Measurements from ENCODE around the gene SUMF1. TPM values are rescaled to one million over a fixed set of nuclear protein-coding genes. Genes with fewer than 3 reads are reported as not detected.

SUMF1 gene
- total and polyA plus RNA-seq, 5 donors from 2014 or later = 10.5 to 28.0 (median 23.1) TPM

GRCh38 chr3:4417449-4417848 lies 49.6 kb downstream of the SUMF1 start:
- no peaks in the 10 kb centered on the region for H3K9me3 ChIP-seq (ENCODE audit: control insufficient read depth in 2 of 2, low read length in 2 of 2)
- no peaks in the 10 kb centered on the region for H3K27me3 ChIP-seq (ENCODE audit: control insufficient read depth, insufficient read depth, low read length)
- Mint-ChIP-seq H3K27me3 (no peaks in the 10 kb centered on the region), H3K4me3 (no peak overlapping the region), H3K36me3 (peaks cover 28% of the 10 kb centered on the region), H3K27ac (no peak overlapping the region), H3K4me1 (no peaks in the 10 kb centered on the region), H3K9me3 (no peaks in the 10 kb centered on the region)
- no peaks in the 10 kb centered on the region for H3K4me1 ChIP-seq (ENCODE audit: control insufficient read depth, insufficient read depth, low read length, poor library complexity, severe bottlenecking)
- ATAC-seq (ENCODE audit: low read depth in 2 of 2) = no peak
- no peak for DNase-seq
- H3K36me3 ChIP-seq (ENCODE audit: control insufficient read depth, insufficient read depth, low read length) = peaks cover 36% of the 10 kb centered on the region
- H3K4me3 ChIP-seq (ENCODE audit: low read depth, low read length) = no peak overlapping the region
- H3K27ac ChIP-seq (ENCODE audit: insufficient read depth, low read length, poor library complexity, severe bottlenecking) = no peak overlapping the region

GRCh38 chr3:4416961-4417360 lies 50.1 kb downstream of the SUMF1 start:
- Mint-ChIP-seq H3K9me3 (no peaks in the 10 kb centered on the region), H3K4me3 (no peak overlapping the region), H3K27ac (no peak overlapping the region), H3K4me1 (no peaks in the 10 kb centered on the region), H3K36me3 (peaks cover 33% of the 10 kb centered on the region), H3K27me3 (no peaks in the 10 kb centered on the region)
- H3K9me3 ChIP-seq (ENCODE audit: control insufficient read depth in 2 of 2, low read length in 2 of 2) = no peaks in the 10 kb centered on the region
- H3K4me1 ChIP-seq (ENCODE audit: control insufficient read depth, insufficient read depth, low read length, poor library complexity, severe bottlenecking) = no peaks in the 10 kb centered on the region
- H3K4me3 ChIP-seq (ENCODE audit: low read depth, low read length) = no peak overlapping the region
- ATAC-seq (ENCODE audit: low read depth in 2 of 2) = no peak
- no peaks in the 10 kb centered on the region for H3K27me3 ChIP-seq (ENCODE audit: control insufficient read depth, insufficient read depth, low read length)
- DNase-seq = no peak
- H3K27ac ChIP-seq (ENCODE audit: insufficient read depth, low read length, poor library complexity, severe bottlenecking) = no peak overlapping the region
- peaks cover 36% of the 10 kb centered on the region for H3K36me3 ChIP-seq (ENCODE audit: control insufficient read depth, insufficient read depth, low read length)

GRCh38 chr3:4416427-4416945 lies 50.6 kb downstream of the SUMF1 start:
- H3K27me3 ChIP-seq (ENCODE audit: control insufficient read depth, insufficient read depth, low read length) = no peaks in the 10 kb centered on the region
- Mint-ChIP-seq H3K4me3 (no peak overlapping the region), H3K27me3 (no peaks in the 10 kb centered on the region), H3K4me1 (no peaks in the 10 kb centered on the region), H3K36me3 (peaks cover 35% of the 10 kb centered on the region), H3K9me3 (no peaks in the 10 kb centered on the region), H3K27ac (no peak overlapping the region)
- no peaks in the 10 kb centered on the region for H3K9me3 ChIP-seq (ENCODE audit: control insufficient read depth in 2 of 2, low read length in 2 of 2)
- ATAC-seq (ENCODE audit: low read depth in 2 of 2) (no peak), DNase-seq (no peak)
- H3K4me1 ChIP-seq (ENCODE audit: control insufficient read depth, insufficient read depth, low read length, poor library complexity, severe bottlenecking) = no peaks in the 10 kb centered on the region
- H3K36me3 ChIP-seq (ENCODE audit: control insufficient read depth, insufficient read depth, low read length) = peaks cover 36% of the 10 kb centered on the region
- H3K4me3 ChIP-seq (ENCODE audit: low read depth, low read length) = no peak overlapping the region
- no peak overlapping the region for H3K27ac ChIP-seq (ENCODE audit: insufficient read depth, low read length, poor library complexity, severe bottlenecking)

DNA sequence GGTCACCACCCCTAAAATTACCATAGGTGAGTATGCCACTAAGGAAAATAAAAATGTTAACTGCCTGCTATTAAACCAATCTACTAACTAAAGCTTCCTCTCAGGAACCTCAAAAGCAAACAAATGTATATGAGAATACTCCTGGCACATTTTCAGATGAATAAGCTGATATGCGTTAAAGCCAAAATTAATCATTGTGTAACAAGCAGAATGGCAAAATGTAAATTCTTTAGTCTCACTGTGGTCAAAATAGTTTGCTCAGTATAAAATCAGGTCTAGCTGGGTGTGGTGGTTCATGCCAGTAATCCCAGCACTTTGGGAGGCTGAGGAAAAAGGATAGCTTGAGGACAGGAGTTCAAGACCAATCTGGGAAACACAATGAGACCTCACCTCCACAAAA lies 53.6 kb downstream of the SUMF1 start:
- Histone ChIP-seq H3K4me1 (ENCODE audit: control insufficient read depth, insufficient read depth, low read length, poor library complexity, severe bottlenecking) (peaks cover 13% of the 10 kb centered on the region), H3K27me3 (ENCODE audit: control insufficient read depth, insufficient read depth, low read length) (no peaks in the 10 kb centered on the region), H3K4me3 (ENCODE audit: low read depth, low read length) (no peak overlapping the region), H3K36me3 (ENCODE audit: control insufficient read depth, insufficient read depth, low read length) (peaks cover 35% of the 10 kb centered on the region), H3K9me3 (ENCODE audit: control insufficient read depth in 2 of 2, low read length in 2 of 2) (no peaks in the 10 kb centered on the region), H3K27ac (ENCODE audit: insufficient read depth, low read length, poor library complexity, severe bottlenecking) (no peak overlapping the region)
- no peak for DNase-seq
- H3K36me3 Mint-ChIP-seq = peaks cover 51% of the 10 kb centered on the region
- ATAC-seq (ENCODE audit: low read depth in 2 of 2) = no peak
- H3K27me3 Mint-ChIP-seq = no peaks in the 10 kb centered on the region
- no peak overlapping the region for H3K27ac Mint-ChIP-seq
- peaks cover 10 to 16% (median 12%) of the 10 kb centered on the region in 4 donors for H3K4me1 Mint-ChIP-seq
- no peaks in the 10 kb centered on the region for H3K9me3 Mint-ChIP-seq
- no peak overlapping the region for H3K4me3 Mint-ChIP-seq

DNA sequence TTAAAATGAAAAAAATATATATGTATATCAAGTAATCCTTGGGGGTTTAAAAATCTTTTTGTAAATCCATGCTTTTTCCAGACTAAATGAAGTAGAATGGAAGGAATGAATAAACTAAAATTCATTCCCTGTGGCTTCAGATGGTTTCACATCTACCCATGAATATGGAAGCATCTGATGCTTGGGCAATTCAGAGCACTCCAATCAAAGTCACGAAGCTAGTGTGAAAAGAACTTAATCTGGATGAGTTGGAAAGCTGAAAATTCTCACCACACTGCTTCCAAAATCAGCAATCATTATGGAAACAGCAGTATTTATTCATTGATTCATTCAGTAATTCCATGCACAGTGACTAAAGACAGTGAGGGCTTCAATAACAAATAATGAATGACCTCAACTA lies 55.2 kb downstream of the SUMF1 start:
- Histone ChIP-seq H3K4me3 (ENCODE audit: low read depth, low read length) (no peak overlapping the region), H3K9me3 (ENCODE audit: control insufficient read depth in 2 of 2, low read length in 2 of 2) (no peaks in the 10 kb centered on the region), H3K27ac (ENCODE audit: insufficient read depth, low read length, poor library complexity, severe bottlenecking) (no peak overlapping the region), H3K36me3 (ENCODE audit: control insufficient read depth, insufficient read depth, low read length) (peaks cover 27% of the 10 kb centered on the region), H3K27me3 (ENCODE audit: control insufficient read depth, insufficient read depth, low read length) (no peaks in the 10 kb centered on the region), H3K4me1 (ENCODE audit: control insufficient read depth, insufficient read depth, low read length, poor library complexity, severe bottlenecking) (peaks cover 13% of the 10 kb centered on the region)
- peaks cover 55% of the 10 kb centered on the region for H3K36me3 Mint-ChIP-seq
- H3K4me3 Mint-ChIP-seq = no peak overlapping the region
- peaks cover 15 to 30% (median 25%) of the 10 kb centered on the region in 4 donors for H3K4me1 Mint-ChIP-seq
- H3K27ac Mint-ChIP-seq = no peak overlapping the region
- DNase-seq (no peak), ATAC-seq (ENCODE audit: low read depth in 2 of 2) (no peak)
- H3K9me3 Mint-ChIP-seq = no peaks in the 10 kb centered on the region
- no peaks in the 10 kb centered on the region for H3K27me3 Mint-ChIP-seq

- H3K36me3 Mint-ChIP-seq = peaks cover 52% of the 10 kb centered on the region
- H3K9me3 ChIP-seq (ENCODE audit: control insufficient read depth in 2 of 2, low read length in 2 of 2) = no peaks in the 10 kb centered on the region
- H3K4me3 ChIP-seq (ENCODE audit: low read depth, low read length) = no peak overlapping the region
- H3K4me3 Mint-ChIP-seq = no peak overlapping the region
- H3K27ac Mint-ChIP-seq = no peak overlapping the region
- no peak overlapping the region for H3K27ac ChIP-seq (ENCODE audit: insufficient read depth, low read length, poor library complexity, severe bottlenecking)
- no peaks in the 10 kb centered on the region for H3K9me3 Mint-ChIP-seq
- peaks cover 17 to 36% (median 30%) of the 10 kb centered on the region in 4 donors for H3K4me1 Mint-ChIP-seq
- peaks cover 18% of the 10 kb centered on the region for H3K4me1 ChIP-seq (ENCODE audit: control insufficient read depth, insufficient read depth, low read length, poor library complexity, severe bottlenecking)
- ATAC-seq (ENCODE audit: low read depth in 2 of 2) = no peak
- no peaks in the 10 kb centered on the region for H3K27me3 ChIP-seq (ENCODE audit: control insufficient read depth, insufficient read depth, low read length)
- H3K27me3 Mint-ChIP-seq = no peaks in the 10 kb centered on the region
- no peak for DNase-seq
- peaks cover 21% of the 10 kb centered on the region for H3K36me3 ChIP-seq (ENCODE audit: control insufficient read depth, insufficient read depth, low read length)
These were observed 55.8 kb downstream of the SUMF1 start for GRCh38 chr3:4411236-4411635.

DNA sequence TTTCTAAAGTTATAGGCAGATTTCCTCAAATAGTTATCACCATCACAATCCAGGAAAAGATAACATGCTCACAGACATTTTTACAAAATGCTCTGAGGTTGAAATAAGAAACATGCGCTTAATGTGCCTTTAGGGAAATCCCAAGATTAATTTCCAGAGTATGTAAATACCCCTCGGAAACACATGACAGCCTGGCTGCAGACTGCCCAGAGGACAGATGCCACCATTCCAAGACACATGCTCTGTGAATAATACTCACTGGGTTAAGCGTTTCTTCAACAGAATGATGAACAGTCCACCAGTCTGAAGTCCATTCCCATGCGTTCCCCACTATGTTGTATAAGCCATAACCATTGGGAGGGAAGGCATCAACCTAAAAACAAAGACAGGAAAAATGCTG lies 56.5 kb downstream of the SUMF1 start:
- H3K4me1 ChIP-seq (ENCODE audit: control insufficient read depth, insufficient read depth, low read length, poor library complexity, severe bottlenecking) = peaks cover 19% of the 10 kb centered on the region
- ATAC-seq (ENCODE audit: low read depth in 2 of 2) = no peak
- no peaks in the 10 kb centered on the region for H3K27me3 ChIP-seq (ENCODE audit: control insufficient read depth, insufficient read depth, low read length)
- Mint-ChIP-seq H3K9me3 (no peaks in the 10 kb centered on the region), H3K27ac (no peak overlapping the region), H3K4me3 (no peak overlapping the region), H3K36me3 (peaks cover 53% of the 10 kb centered on the region), H3K27me3 (no peaks in the 10 kb centered on the region), H3K4me1 (peaks cover 19 to 36% (median 30%) of the 10 kb centered on the region in 4 donors)
- peaks cover 20% of the 10 kb centered on the region for H3K36me3 ChIP-seq (ENCODE audit: control insufficient read depth, insufficient read depth, low read length)
- H3K4me3 ChIP-seq (ENCODE audit: low read depth, low read length) = no peak overlapping the region
- DNase-seq = no peak
- no peak overlapping the region for H3K27ac ChIP-seq (ENCODE audit: insufficient read depth, low read length, poor library complexity, severe bottlenecking)
- no peaks in the 10 kb centered on the region for H3K9me3 ChIP-seq (ENCODE audit: control insufficient read depth in 2 of 2, low read length in 2 of 2)

DNA sequence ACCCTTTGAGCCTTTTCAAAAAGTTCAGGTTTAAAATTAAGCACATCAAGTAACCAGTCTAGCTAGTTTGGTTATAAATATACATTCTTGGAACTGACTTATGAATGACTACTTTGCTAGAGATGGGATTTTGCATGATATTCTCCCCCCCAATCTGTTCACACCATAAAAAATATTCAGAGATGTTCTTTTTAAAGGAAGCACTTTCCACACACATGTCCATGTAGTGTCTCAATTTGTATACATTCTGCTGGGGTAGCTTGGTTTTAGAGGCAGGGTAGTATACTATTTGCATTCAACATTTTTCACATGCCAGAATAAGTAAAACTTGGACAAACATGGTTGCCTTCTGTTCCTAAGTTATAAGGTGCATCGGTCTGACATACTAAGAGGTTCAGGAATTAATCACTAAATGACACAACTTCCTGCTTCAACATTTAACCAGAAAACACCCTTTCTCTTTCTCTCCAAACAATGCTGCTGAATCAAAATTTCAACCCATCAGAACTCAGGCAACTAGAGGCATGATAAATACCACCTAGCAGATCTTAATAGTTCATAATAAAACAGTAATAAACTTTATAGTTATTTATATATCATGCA lies 57.0 kb downstream of the SUMF1 start:
- Mint-ChIP-seq H3K4me3 (no peak overlapping the region), H3K36me3 (peaks cover 54% of the 10 kb centered on the region), H3K27ac (peak overlapping the region; percentile 6 to 40 (median 34)), H3K27me3 (no peaks in the 10 kb centered on the region), H3K4me1 (peaks cover 19 to 36% (median 30%) of the 10 kb centered on the region in 4 donors), H3K9me3 (no peaks in the 10 kb centered on the region)
- DNase-seq (peak in 1 of 3 donors; percentile 45), ATAC-seq (ENCODE audit: low read depth in 2 of 2) (no peak)
- Histone ChIP-seq H3K27me3 (ENCODE audit: control insufficient read depth, insufficient read depth, low read length) (no peaks in the 10 kb centered on the region), H3K9me3 (ENCODE audit: control insufficient read depth in 2 of 2, low read length in 2 of 2) (no peaks in the 10 kb centered on the region), H3K4me3 (ENCODE audit: low read depth, low read length) (no peak overlapping the region), H3K27ac (ENCODE audit: insufficient read depth, low read length, poor library complexity, severe bottlenecking) (no peak overlapping the region), H3K36me3 (ENCODE audit: control insufficient read depth, insufficient read depth, low read length) (peaks cover 17% of the 10 kb centered on the region), H3K4me1 (ENCODE audit: control insufficient read depth, insufficient read depth, low read length, poor library complexity, severe bottlenecking) (peaks cover 19% of the 10 kb centered on the region)

Data from CD4-positive, CD25-positive, alpha-beta regulatory T cell (primary cell).